GM19023 (cell line): ENCODE measurements around the gene MANSC4.

ENCODE experiments used
- ATAC-seq: cut with Tn5 transposase; IDR thresholded peaks from one replicate; pipeline ENCODE4 v1.9.1; 2021; ENCODE audit warnings: mild to moderate bottlenecking, moderate library complexity; ENCODE audit not compliant: unreplicated experiment

MANSC4 gene

GRCh38 chr12:27801630-27802029, 21.6 kb upstream of the MANSC4 start:
- no peak for ATAC-seq

DNA sequence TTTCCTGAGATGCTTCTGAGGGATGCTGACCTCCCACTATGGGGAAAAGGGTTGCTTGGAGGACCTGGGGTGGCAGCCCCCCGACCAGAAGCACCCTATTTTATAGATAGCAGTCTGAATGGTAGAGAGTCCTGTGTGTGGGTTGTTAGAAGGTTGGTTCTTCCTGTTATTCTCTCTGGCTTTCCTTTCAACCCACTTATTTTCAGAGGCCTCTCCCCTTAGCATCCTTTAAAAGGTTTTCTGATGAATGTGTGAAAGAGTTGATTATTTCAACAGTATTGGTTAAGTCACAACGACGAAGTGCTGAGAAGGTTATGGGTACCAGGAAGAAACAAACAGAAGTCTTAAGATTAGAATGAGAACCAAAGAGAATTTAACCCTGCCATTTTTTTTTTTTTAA, 20.8 kb upstream of the MANSC4 start:
- ATAC-seq, result no peak

GRCh38 chr12:27797301-27798025, 17.4 kb upstream of the MANSC4 start:
- ATAC-seq, result no peak

- no peak for ATAC-seq
These were observed 16.1 kb upstream of the MANSC4 start for GRCh38 chr12:27796128-27796527.

- ATAC-seq, result no peak
These were observed 15.0 kb upstream of the MANSC4 start for GRCh38 chr12:27794818-27795584.

DNA sequence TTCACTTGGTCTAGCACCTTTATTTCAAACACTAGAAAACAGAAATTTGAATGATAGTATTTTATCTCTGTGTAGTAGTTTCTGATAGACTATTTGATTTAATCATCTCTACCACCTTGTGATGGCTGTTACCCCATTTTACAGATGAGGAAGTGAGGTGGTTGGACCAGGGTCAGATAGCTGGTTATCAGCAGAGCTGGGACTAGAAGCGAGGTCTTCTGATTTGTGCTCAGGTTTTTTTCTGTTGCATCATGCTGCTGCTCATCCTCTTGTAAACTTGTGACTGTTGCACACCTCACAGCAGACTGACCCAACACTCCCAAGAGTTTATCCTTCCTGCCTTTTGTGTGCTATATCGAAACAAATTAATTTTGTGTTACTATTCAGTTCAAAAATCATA, 10.1 kb upstream of the MANSC4 start:
- ATAC-seq, result no peak

DNA sequence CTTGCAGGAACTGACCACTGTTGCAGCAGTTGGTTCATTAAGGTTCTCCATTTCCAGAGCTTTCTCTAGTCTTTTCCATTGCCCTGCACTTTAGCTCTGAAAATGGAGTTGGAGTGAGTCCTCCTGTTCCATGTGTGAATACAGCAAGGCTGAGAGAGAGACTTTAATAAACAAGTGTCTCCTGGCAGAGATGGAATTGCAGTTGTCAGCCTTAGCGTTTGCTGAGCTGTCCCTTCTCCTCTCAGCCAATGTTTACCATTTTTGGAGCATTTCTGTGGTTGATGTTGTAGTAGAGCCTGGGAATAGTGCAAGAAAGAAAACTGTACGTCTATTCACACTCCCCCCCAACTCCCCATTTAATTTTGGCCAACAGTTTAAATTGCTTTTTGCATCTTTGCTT, 7.5 kb upstream of the MANSC4 start:
- no peak for ATAC-seq

- no peak for ATAC-seq
These were observed 6.0 kb upstream of the MANSC4 start for GRCh38 chr12:27785882-27786570.

DNA sequence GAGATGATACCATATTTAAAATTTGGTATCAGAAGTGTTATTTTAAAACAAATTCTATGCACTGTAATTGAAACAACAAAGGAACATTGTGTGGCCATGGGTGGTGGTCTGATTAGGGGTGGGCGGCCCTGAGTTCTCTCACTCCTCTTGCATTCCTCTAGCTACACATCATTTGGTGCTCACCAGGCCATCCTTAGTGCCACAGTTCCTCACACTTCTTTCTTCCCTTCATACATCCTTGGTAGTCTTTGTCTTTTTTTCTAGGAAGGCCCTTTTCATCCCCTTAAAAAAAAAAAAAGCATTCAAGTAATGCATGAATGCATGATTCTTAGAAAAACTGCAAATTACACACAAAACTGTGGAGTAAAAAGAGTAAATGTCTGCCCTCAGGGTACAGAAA, 2.4 kb upstream of the MANSC4 start:
- ATAC-seq, result no peak

DNA sequence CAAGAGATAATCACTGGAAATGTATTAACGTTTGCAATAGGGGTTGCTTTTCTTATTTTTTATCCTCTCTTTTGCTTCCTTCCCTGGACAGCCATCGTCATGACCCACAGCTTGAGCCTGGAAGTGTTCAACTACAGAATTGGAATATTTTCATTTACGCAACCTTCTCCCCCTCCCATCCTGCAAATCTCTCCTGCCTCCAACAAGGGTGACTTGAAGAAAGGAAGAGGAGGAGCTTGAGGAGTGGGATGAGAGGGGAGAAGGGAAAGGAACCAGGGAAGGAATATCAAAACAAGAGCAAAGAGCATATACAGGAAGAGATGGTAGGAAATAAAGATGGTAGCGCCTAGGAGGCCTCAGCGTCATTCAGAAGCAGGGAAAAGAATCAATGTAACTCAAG, 1.6 kb upstream of the MANSC4 start:
- no peak for ATAC-seq

DNA sequence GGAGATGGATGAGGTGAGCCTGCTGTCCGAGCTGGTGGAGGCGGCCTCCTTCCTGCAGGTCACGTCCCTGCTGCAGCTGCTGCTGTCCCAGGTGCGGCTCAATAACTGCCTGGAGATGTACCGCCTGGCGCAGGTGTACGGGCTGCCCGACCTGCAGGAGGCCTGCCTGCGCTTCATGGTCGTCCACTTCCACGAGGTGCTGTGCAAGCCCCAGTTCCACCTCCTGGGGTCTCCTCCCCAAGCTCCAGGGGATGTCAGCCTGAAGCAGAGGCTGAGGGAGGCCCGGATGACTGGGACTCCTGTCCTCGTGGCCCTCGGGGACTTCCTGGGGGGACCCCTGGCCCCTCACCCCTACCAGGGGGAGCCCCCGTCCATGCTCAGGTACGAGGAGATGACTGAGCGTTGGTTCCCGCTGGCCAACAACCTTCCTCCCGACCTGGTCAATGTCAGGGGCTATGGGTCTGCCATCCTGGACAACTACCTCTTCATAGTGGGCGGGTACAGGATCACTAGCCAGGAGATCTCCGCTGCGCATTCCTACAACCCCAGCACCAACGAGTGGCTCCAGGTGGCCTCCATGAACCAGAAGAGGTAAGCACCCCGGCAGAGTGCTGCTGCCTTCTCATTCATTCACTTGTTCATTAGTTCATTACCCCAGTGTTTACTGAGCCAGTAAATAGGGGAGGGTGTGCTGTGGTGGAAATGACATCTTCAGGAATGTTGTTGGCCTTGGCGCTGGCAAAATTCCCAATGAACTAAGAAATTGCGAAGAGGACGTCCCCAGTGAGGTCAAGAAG, 774 bp upstream of the MANSC4 start:
- ATAC-seq, result peak; percentile 38

GRCh38 chr12:27779416-27779919, 568 bp downstream of the MANSC4 start:
- ATAC-seq, result peak; percentile 26

- no peak for ATAC-seq
These were observed 1.8 kb downstream of the MANSC4 start for GRCh38 chr12:27778206-27778605.

- ATAC-seq, result no peak
These were observed 2.9 kb downstream of the MANSC4 start for GRCh38 chr12:27777141-27777540.

DNA sequence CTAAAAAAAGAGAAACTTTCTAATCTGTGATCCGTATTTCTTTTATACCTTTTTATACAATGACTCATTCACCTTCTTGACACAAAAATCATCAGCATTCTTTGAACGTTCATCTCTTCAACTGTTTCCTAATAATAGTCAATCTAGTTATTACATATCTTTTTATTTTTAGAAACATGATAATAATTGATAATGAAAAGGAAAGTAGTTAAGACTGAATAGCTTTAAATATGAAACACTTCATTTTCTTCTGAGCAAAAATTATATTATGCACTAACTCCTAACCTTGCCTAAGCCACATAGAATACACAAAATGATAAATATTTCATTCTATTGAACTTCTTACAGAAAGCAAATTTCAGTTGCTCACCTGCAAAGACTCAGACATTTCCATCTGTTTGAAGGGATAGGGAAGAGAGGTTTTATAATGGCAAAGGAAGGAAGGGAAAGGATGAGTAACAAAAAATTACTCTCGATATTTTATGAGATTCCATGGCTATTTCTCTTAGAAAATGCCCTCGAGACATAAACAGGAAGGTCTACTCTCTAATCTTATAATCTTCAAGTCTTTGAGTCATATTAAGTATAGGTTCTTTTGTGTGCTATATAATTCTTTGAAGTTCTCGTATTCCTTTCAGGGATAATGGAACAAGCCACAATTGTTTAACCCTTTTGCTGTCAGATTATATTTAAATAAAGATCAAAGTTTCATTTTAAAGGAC, 7.5 kb downstream of the MANSC4 start:
- ATAC-seq, result no peak

DNA sequence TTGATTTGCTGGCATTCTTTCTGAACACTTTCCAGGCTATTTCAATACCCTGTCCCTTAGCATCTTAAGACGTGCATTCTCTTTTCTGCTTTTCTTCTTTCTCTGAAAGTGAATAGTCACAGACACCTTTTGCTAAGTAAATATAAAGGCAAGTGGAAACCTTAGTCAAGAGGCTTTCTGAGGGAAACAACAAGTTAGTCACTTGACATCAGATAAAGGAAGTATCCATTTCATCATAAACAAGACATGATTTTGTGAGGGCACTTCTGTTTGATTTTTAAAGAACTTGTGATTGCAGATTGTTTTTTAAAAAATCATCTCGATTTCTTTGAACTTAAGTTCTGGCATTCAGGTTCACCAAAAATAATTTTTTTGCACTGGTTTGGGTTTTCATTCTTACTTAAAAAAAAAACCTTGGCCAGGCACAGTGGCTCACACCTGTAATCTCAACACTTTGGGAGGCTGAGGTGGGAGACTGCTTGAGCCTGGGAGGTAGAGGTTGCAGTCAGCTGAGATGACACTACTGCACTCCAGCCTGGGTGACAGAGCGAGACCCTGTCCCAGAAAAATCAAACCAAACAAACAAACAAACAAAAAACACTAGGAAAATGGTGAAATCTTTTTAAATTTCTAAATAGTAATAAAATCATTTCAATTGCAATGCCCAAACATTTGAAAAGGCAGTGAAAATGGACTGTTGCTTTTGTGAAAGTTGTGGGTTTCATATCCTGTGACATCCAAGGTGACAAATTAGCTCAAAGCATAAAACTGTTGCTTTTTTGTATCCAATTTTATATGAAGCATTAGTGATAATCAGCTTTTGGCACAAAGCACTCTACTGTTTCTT, 8.3 kb downstream of the MANSC4 start:
- ATAC-seq, result no peak

GRCh38 chr12:27769142-27769673, 10.8 kb downstream of the MANSC4 start:
- no peak for ATAC-seq

- ATAC-seq, result no peak
These were observed 13.4 kb downstream of the MANSC4 start for GRCh38 chr12:27766587-27766986.

DNA sequence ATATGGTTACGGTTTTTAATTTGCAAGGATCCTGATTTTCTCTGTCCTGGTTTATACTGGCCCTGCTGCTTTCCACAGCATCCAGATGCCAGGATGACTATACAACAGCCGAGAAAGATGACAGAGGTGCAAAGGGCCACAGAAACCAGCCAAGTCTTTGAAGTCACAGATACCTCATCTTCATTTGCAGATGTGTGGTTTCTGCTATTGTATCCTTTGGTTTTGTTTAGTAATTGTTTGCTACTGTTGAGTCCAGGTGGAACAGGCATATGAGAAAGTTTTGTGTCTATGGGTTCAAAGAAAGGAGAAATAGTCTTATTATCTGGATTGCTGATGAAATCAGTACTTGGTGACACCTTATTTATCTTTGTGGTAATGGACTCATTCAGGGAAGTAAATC, 17.3 kb downstream of the MANSC4 start:
- ATAC-seq, result no peak
